ENCODE measurements around the gene CAPN11. TPM values are rescaled to one million over a fixed set of nuclear protein-coding genes. Genes with fewer than 3 reads are reported as not detected.

Gene CAPN11
- total RNA-seq, 1 donor from 2014 or later, result 2.3 TPM

DNA sequence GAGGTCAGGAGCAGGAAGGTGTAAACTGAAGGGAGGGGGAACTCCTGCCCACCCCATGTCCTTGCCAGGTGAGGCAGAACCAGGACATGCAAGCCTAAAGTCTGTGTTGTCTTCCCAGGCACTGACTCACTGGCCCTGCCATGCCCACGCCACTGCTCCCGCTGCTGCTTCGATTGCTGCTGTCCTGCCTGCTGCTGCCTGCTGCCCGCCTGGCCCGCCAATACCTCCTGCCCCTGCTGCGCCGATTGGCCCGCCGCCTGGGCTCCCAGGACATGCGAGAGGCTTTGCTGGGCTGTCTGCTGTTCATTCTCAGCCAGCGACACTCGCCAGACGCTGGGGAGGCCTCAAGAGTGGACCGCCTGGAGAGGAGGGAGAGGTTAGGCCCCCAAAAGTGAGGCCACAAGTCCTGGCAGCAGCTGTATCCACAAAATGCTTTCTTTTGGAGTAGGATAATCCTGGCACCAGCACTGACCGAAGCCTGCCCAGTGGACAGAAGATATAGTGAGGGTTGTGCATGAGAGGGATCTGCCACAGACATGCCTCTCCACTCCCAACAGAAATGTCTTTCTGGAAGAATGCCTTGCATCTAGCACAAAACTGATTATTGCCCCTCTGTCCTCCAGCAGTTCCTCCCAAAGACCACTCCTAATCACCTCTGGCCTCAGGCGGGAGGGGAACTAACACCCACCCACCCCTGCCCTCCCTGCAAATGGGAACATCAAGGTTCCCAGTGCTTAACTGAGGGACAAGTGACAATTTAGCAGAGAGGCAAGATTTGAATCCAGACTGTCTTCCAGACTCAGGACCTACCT is 58.9 kb downstream of the CAPN11 start:
- no peak overlapping the region for H3K4me3 Mint-ChIP-seq (ENCODE audit: unreplicated experiment)
- H3K9me3 Mint-ChIP-seq (ENCODE audit: unreplicated experiment), result no peaks in the 10 kb centered on the region
- peaks cover 4% of the 10 kb centered on the region for H3K27me3 Mint-ChIP-seq (ENCODE audit: unreplicated experiment)
- peaks cover 36% of the 10 kb centered on the region for H3K4me1 Mint-ChIP-seq (ENCODE audit: unreplicated experiment)
- H3K27ac Mint-ChIP-seq (ENCODE audit: unreplicated experiment), result no peak overlapping the region
- TF ChIP-seq, protein P1, sequence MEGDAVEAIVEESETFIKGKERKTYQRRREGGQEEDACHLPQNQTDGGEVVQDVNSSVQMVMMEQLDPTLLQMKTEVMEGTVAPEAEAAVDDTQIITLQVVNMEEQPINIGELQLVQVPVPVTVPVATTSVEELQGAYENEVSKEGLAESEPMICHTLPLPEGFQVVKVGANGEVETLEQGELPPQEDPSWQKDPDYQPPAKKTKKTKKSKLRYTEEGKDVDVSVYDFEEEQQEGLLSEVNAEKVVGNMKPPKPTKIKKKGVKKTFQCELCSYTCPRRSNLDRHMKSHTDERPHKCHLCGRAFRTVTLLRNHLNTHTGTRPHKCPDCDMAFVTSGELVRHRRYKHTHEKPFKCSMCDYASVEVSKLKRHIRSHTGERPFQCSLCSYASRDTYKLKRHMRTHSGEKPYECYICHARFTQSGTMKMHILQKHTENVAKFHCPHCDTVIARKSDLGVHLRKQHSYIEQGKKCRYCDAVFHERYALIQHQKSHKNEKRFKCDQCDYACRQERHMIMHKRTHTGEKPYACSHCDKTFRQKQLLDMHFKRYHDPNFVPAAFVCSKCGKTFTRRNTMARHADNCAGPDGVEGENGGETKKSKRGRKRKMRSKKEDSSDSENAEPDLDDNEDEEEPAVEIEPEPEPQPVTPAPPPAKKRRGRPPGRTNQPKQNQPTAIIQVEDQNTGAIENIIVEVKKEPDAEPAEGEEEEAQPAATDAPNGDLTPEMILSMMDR (IDR thresholded peaks at IDR 0.05; ENCODE audit: unreplicated experiment), result no peak
- H3K36me3 Mint-ChIP-seq (ENCODE audit: low read depth, unreplicated experiment), result no peaks in the 10 kb centered on the region
- no peak for DNase-seq (ENCODE audit: low spot score)

DNA sequence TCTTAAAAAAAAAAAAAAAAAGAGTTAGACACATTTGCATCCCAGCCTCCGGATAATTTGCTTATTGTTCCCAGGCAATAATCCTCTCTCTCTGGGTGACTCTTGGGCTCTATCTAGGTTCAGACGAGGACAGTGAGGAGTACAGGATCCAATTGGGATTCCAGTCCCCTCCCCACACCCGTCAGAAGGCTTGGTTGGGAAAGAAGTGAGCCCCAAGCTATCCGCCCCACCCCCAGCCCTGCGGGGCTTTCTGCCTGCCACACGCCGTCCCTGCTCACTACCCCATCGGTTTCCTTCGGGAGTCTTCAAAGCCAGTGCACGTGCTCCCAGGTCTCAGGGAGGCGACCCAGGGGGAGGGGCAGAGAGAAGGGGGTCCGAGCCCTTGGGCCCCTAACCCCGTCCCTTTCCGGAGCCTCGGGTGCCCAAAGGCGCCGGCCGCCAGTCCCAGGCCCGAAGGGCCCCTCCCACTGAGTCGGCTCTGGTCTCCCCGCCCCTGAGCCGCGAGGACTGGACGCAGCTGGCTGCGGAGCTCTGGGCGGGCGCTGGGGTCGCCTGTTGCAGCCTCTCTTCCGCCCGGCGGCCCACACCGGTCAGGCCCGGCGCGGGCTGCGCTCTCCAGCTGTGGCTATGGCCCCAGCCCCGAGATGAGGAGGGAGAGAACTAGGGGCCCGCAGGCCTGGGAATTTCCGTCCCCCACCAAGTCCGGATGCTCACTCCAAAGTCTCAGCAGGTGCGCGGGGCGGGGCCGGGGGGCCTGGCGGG is 60.6 kb downstream of the CAPN11 start:
- peaks cover 46% of the 10 kb centered on the region for H3K4me1 Mint-ChIP-seq (ENCODE audit: unreplicated experiment)
- peaks cover 4% of the 10 kb centered on the region for H3K27me3 Mint-ChIP-seq (ENCODE audit: unreplicated experiment)
- H3K27ac Mint-ChIP-seq (ENCODE audit: unreplicated experiment), result peak overlapping the region; percentile 87
- H3K4me3 Mint-ChIP-seq (ENCODE audit: unreplicated experiment), result peak overlapping the region; percentile 85
- DNase-seq (ENCODE audit: low spot score), result peak; percentile 88
- no peaks in the 10 kb centered on the region for H3K36me3 Mint-ChIP-seq (ENCODE audit: low read depth, unreplicated experiment)
- TF ChIP-seq, protein P1 (IDR thresholded peaks at IDR 0.05; ENCODE audit: unreplicated experiment), result no peak
- no peaks in the 10 kb centered on the region for H3K9me3 Mint-ChIP-seq (ENCODE audit: unreplicated experiment)

DNA sequence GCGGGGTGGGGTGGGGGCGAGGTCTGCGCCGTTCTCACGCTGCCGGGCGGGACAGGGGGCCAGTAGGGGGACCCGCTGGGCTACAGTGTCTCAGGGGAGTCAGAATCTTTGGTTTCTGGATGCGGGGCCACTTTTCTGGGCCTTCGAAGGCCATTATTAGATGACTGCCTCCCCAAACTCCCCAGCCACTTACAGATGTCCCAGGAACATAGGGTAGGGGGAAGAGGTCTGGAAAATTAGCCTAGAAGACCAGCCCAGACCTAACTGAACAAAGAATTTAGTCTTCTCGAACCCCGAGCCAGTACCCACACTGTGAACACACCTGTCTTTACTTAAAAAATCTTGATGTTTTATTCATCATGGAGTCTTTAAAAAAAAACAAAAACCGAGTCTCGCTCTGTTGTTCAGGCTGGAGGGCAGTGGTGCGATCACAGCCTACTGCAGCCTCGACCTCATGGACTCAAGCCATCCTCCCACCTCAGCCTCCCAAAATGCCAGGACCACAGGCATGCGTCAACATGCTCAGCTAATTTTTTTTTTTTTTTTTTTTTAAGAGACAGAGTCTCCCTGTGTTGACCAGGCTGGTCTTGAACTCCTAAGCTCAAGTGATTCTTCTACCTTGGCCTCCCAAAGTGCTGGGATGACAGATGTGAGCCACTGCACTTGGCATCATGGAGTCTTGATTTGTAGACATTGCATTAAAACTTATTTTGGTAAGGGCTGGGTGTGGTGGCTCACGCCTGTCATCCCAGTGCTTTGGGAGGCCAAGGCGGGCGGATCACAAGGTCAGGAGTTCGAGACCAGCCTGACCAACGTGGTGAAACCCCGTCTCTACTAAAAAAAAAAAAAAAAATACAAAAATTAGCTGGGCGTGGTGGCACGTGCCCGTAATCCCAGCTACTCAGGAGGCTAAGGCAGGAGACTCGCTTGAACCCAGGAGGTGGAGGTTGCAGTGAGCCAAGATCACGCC is 61.5 kb downstream of the CAPN11 start:
- Mint-ChIP-seq H3K27me3 (ENCODE audit: unreplicated experiment) (peaks cover 4% of the 10 kb centered on the region), H3K36me3 (ENCODE audit: low read depth, unreplicated experiment) (no peaks in the 10 kb centered on the region), H3K4me1 (ENCODE audit: unreplicated experiment) (peaks cover 54% of the 10 kb centered on the region), H3K4me3 (ENCODE audit: unreplicated experiment) (peak overlapping the region; percentile 81), H3K27ac (ENCODE audit: unreplicated experiment) (no peak overlapping the region), H3K9me3 (ENCODE audit: unreplicated experiment) (no peaks in the 10 kb centered on the region)
- DNase-seq (ENCODE audit: low spot score), result no peak
- TF ChIP-seq, protein P1 (IDR thresholded peaks at IDR 0.05; ENCODE audit: unreplicated experiment), result no peak

DNA sequence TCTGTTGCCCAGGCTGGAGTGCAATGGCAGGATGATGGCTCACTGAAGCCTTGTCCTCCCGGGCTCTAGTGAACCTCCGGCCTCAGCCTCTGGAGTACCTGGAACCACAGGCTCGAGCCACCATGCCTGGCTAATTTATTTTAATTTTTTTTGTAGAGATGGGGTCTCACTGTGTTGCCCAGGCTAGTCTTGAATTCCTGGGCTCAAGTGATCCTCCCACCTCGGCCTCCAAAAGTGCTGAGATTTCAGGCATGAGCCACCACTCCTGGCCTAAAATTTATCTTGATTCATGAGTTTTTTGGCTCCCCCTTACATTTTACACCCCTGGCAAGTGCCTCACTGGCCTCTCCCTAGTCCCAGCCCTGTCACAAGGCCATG is 62.3 kb downstream of the CAPN11 start:
- TF ChIP-seq, protein P1 (IDR thresholded peaks at IDR 0.05; ENCODE audit: unreplicated experiment), result no peak
- Mint-ChIP-seq H3K4me3 (ENCODE audit: unreplicated experiment) (peak overlapping the region; percentile 74), H3K27ac (ENCODE audit: unreplicated experiment) (no peak overlapping the region), H3K9me3 (ENCODE audit: unreplicated experiment) (no peaks in the 10 kb centered on the region), H3K27me3 (ENCODE audit: unreplicated experiment) (peaks cover 4% of the 10 kb centered on the region), H3K36me3 (ENCODE audit: low read depth, unreplicated experiment) (no peaks in the 10 kb centered on the region), H3K4me1 (ENCODE audit: unreplicated experiment) (peaks cover 60% of the 10 kb centered on the region)
- no peak for DNase-seq (ENCODE audit: low spot score)

Data from endothelial cell (in vitro differentiated cells).